ENCODE results near the gene ENOX1. TPM values are rescaled to one million over a fixed set of nuclear protein-coding genes. Genes with fewer than 3 reads are reported as not detected.

ENOX1 gene
- total and polyA plus RNA-seq, 2 of the 8 experiments (the other 6 are each of a cell fraction or from before 2014, with no cell fraction given), result 0.23 to 0.37 TPM

DNA sequence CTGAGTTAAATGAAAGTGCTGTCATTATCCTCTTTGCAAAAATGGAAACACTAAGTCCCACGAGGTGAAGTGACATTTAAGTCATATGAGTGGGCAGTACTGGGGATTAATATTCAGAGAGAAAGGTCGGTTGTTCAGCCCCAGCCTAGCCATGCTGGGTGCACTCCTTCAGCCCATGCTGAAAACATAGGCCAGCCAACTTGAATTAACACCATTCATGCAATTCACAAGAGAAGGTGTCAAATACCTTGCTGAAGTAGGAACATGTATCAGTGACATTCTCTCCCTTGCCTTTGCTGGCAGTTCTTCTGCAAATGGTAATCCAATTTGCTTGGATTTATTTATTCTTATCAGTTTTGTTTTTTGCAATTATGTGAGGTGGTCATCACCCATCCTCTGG is 507.1 kb downstream of the ENOX1 start (continued):
- TF ChIP-seq, protein P1, sequence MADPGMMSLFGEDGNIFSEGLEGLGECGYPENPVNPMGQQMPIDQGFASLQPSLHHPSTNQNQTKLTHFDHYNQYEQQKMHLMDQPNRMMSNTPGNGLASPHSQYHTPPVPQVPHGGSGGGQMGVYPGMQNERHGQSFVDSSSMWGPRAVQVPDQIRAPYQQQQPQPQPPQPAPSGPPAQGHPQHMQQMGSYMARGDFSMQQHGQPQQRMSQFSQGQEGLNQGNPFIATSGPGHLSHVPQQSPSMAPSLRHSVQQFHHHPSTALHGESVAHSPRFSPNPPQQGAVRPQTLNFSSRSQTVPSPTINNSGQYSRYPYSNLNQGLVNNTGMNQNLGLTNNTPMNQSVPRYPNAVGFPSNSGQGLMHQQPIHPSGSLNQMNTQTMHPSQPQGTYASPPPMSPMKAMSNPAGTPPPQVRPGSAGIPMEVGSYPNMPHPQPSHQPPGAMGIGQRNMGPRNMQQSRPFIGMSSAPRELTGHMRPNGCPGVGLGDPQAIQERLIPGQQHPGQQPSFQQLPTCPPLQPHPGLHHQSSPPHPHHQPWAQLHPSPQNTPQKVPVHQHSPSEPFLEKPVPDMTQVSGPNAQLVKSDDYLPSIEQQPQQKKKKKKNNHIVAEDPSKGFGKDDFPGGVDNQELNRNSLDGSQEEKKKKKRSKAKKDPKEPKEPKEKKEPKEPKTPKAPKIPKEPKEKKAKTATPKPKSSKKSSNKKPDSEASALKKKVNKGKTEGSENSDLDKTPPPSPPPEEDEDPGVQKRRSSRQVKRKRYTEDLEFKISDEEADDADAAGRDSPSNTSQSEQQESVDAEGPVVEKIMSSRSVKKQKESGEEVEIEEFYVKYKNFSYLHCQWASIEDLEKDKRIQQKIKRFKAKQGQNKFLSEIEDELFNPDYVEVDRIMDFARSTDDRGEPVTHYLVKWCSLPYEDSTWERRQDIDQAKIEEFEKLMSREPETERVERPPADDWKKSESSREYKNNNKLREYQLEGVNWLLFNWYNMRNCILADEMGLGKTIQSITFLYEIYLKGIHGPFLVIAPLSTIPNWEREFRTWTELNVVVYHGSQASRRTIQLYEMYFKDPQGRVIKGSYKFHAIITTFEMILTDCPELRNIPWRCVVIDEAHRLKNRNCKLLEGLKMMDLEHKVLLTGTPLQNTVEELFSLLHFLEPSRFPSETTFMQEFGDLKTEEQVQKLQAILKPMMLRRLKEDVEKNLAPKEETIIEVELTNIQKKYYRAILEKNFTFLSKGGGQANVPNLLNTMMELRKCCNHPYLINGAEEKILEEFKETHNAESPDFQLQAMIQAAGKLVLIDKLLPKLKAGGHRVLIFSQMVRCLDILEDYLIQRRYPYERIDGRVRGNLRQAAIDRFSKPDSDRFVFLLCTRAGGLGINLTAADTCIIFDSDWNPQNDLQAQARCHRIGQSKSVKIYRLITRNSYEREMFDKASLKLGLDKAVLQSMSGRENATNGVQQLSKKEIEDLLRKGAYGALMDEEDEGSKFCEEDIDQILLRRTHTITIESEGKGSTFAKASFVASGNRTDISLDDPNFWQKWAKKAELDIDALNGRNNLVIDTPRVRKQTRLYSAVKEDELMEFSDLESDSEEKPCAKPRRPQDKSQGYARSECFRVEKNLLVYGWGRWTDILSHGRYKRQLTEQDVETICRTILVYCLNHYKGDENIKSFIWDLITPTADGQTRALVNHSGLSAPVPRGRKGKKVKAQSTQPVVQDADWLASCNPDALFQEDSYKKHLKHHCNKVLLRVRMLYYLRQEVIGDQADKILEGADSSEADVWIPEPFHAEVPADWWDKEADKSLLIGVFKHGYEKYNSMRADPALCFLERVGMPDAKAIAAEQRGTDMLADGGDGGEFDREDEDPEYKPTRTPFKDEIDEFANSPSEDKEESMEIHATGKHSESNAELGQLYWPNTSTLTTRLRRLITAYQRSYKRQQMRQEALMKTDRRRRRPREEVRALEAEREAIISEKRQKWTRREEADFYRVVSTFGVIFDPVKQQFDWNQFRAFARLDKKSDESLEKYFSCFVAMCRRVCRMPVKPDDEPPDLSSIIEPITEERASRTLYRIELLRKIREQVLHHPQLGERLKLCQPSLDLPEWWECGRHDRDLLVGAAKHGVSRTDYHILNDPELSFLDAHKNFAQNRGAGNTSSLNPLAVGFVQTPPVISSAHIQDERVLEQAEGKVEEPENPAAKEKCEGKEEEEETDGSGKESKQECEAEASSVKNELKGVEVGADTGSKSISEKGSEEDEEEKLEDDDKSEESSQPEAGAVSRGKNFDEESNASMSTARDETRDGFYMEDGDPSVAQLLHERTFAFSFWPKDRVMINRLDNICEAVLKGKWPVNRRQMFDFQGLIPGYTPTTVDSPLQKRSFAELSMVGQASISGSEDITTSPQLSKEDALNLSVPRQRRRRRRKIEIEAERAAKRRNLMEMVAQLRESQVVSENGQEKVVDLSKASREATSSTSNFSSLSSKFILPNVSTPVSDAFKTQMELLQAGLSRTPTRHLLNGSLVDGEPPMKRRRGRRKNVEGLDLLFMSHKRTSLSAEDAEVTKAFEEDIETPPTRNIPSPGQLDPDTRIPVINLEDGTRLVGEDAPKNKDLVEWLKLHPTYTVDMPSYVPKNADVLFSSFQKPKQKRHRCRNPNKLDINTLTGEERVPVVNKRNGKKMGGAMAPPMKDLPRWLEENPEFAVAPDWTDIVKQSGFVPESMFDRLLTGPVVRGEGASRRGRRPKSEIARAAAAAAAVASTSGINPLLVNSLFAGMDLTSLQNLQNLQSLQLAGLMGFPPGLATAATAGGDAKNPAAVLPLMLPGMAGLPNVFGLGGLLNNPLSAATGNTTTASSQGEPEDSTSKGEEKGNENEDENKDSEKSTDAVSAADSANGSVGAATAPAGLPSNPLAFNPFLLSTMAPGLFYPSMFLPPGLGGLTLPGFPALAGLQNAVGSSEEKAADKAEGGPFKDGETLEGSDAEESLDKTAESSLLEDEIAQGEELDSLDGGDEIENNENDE (IDR thresholded peaks at IDR 0.05; ENCODE audit: insufficient replicate concordance, low read length), result no peak
- TF ChIP-seq HDAC2 (IDR thresholded peaks at IDR 0.05; ENCODE audit: borderline replicate concordance in 1 of 2, low read depth in 2 of 2, low read length in 2 of 2), result no peak
- TF ChIP-seq RNF2 (IDR thresholded peaks at IDR 0.05; ENCODE audit: borderline replicate concordance, low read depth, low read length, missing control alignments, poor library complexity, severe bottlenecking), result no peak
- no peak for TF ChIP-seq FOSL1 (IDR thresholded peaks at IDR 0.05; ENCODE audit: insufficient read depth, low read depth, low read length)
- no peak for TF ChIP-seq TCF12 (IDR thresholded peaks at IDR 0.05; ENCODE audit: low read depth, low read length)
- TF ChIP-seq TAF7 (optimal IDR thresholded peaks at IDR 0.05; ENCODE audit: borderline replicate concordance, low read depth, low read length), result no peak

Measured in H1 (cell line).